HG02981 (cell line): ENCODE data around the gene CCDC57.

ENCODE experiments used
- ATAC-seq: cut with Tn5 transposase; IDR thresholded peaks from one replicate; pipeline ENCODE4 v1.9.1; 2021; ENCODE audit warnings: mild to moderate bottlenecking, moderate library complexity; ENCODE audit not compliant: unreplicated experiment

Gene CCDC57

GRCh38 chr17:82070611-82071010 lies 142.0 kb downstream of the CCDC57 start:
- ATAC-seq = no peak

- ATAC-seq = peak; percentile 68
Observed at GRCh38 chr17:82065638-82066303, 146.9 kb downstream of the CCDC57 start, which contains the start of gene DUS1L. DUS1L (minus strand) TSS chr17:82065804; CDS start chr17:82065059, 745 bp downstream.

GRCh38 chr17:82065193-82065637 lies 147.4 kb downstream of the CCDC57 start:
- ATAC-seq = peak; percentile 30

GRCh38 chr17:82064433-82065192 lies 148.0 kb downstream of the CCDC57 start:
- no peak for ATAC-seq

- ATAC-seq = no peak
Observed at GRCh38 chr17:82063424-82064415, 148.9 kb downstream of the CCDC57 start.

GRCh38 chr17:82062984-82063368 lies 149.7 kb downstream of the CCDC57 start:
- ATAC-seq = no peak

- ATAC-seq = no peak
Observed at GRCh38 chr17:82062076-82062983, 150.3 kb downstream of the CCDC57 start.

- ATAC-seq = no peak
Observed at GRCh38 chr17:82061047-82061925, 151.4 kb downstream of the CCDC57 start.

- ATAC-seq = no peak
Observed at GRCh38 chr17:82060614-82061013, 152.0 kb downstream of the CCDC57 start.

- no peak for ATAC-seq
Observed at GRCh38 chr17:82060001-82060380, 152.7 kb downstream of the CCDC57 start.

GRCh38 chr17:82059272-82060000 lies 153.2 kb downstream of the CCDC57 start:
- ATAC-seq = no peak

GRCh38 chr17:82058855-82059249 lies 153.8 kb downstream of the CCDC57 start:
- ATAC-seq = no peak

GRCh38 chr17:82058230-82058854 lies 154.3 kb downstream of the CCDC57 start:
- no peak for ATAC-seq

GRCh38 chr17:82056729-82057621 lies 155.7 kb downstream of the CCDC57 start:
- ATAC-seq = no peak

GRCh38 chr17:82055965-82056728 lies 156.5 kb downstream of the CCDC57 start:
- ATAC-seq = no peak
